ENCODE results near the gene SMAD3.

SMAD3 gene

DNA sequence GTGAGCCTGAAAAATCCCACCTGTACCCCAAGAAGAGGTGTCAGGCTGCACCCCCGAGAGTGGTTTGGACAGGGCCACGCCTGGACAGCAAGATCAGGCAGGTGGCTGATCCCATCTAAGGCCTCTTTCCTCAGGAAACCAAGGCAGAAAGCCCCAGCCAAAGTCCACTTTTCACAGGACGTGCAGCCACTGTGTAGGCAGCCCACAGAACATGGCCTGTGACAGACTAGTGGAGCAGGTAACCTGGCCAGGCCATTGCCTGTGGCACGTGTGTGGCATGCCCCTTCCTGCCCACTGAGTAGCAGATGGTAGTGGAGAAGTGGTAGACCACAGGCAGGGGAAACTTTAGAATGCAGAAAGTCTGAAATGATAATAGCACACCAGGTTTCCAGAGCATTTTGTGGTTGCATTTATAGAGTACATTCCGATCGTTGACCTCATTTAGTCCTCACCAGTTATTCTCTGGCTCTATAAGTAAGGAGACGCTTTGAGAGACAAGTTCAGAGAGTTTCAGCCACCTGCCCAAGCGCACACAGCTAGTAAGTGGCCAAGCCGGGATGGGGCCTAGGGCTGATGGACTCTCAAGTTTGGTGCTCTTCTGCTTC is 120.3 kb downstream of the SMAD3 start:
- no peak for DNase-seq

DNA sequence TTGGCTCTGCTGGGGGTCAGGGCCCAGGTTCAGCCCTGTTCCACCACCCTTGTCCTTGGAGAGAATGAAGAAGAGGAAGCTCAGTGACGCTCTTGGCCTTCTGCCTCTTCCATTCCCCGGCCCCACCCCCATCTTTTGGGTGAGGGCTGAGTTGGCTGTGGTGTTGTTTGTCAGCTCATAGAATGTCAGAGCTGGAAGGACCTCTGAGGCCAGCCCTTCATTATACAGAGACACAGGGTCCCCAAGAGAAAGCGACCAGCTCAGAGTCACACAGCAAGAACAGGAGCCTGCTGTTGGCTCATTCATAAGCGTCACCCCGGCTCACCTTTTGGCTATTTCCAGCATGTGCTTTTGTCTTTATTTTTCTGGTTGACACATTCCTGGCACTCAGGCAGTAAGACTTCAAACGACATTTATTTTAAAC is 120.8 kb downstream of the SMAD3 start:
- no peak for DNase-seq

DNA sequence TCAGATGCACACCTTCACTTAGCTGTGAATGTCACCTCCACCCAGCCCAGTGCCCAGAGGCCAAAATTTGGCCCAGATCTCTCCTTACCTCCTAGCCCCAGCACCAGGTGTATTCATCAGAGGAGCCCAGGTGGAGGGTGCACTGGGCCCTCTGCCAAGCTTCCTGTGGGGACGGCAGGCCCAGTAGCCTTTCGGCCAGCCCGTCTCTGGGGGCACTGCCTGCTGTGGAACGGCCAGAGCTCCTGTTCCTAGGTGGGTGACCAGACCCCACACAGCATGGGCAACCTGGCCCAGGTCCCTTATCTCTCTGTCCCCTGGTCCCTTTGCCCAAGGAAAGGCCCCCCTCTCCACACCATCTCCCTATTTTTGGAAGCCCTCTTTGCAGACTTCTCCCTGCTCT is 121.3 kb downstream of the SMAD3 start:
- no peak for DNase-seq

DNA sequence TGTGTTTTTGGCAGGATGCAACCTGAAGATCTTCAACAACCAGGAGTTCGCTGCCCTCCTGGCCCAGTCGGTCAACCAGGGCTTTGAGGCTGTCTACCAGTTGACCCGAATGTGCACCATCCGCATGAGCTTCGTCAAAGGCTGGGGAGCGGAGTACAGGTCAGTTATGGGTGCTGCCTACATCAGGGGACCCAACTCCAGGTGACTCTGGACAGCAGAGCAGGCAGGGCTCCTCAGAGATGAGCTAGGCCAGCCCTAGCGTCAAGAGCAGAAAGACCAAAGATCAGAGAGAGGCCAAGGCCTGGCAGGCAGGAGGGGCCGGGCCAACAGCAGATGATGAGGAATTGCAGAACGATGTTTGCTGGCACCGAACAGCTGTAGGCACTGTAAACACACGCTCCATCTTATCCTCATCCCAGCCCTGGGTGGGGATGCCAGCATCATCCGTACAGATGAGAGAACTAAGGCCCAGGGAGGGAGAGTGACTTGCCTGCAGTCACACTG is 122.0 kb downstream of the SMAD3 start:
- no peak for DNase-seq

DNA sequence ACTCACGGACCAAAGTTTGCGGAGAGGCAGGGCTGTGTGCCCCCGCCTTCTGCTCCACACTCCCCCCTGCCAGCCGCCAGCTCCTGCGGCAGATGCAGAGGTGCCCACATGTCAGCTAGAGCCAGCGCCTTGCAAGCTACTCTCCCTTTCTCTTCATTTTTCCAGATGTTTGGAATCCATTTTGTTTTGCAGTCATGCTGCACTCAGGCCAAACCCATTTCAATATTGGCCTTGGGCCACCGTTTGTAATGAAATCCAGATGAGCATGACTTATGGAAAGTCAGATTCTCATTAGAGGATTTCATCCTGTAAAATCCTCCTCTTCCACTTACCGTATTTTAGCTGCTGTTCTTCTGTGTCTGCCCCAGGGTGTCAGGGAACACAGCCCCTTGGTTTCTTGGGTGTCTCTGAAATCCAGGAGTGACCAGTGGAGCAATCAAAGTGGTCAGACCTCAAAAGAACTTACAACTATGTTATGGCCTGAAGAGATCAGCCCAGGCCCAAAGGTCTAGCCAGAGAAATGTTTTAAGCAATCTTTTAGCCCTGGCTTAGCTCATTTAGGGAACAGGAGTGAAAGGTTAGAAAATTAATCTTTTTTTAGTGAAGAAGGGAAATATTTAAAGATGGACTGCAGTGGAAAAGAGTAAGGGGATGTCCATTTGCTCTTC is 123.3 kb downstream of the SMAD3 start:
- no peak for DNase-seq

DNA sequence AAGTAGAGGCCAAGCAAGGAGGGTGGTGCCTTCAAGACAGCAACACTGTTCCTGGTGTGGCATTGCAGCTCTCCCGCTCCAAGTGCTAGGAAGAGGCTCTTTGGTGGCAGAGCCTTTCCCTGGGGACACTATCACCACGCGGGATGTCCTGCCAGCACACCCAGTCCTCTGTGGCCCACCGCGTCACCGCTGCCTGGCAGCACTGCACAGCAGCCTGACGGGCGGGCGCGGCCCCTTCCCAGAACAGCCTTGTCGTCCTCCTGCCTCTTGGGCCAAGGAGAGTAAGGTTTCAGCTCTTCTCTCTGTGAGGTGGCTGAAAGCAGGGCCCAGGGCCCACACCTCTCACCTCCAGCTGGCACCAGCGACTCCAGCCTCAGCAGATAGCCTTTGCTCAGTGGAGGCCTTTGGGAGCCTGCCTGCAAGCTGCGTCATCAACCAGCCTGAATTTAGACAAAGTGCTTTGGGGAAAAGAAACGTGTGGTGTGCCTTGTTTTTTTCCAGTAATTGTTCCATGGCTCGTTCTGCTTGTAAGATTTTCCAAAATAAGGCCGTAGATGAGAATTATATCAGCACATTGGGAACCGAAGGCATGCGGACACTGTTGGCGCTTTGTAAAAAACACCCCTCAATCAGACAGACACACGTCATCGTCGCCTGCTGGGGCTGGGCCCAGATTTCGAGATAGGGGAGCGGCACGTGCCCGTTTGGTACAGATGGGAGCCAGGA is 124.1 kb downstream of the SMAD3 start:
- no peak for DNase-seq

DNA sequence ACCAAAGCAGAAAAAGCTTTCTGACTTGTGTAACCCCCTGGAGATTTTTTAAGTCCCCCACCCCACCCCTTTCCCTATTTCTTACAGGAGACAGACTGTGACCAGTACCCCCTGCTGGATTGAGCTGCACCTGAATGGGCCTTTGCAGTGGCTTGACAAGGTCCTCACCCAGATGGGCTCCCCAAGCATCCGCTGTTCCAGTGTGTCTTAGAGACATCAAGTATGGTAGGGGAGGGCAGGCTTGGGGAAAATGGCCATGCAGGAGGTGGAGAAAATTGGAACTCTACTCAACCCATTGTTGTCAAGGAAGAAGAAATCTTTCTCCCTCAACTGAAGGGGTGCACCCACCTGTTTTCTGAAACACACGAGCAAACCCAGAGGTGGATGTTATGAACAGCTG is 124.9 kb downstream of the SMAD3 start:
- DNase-seq = no peak

DNA sequence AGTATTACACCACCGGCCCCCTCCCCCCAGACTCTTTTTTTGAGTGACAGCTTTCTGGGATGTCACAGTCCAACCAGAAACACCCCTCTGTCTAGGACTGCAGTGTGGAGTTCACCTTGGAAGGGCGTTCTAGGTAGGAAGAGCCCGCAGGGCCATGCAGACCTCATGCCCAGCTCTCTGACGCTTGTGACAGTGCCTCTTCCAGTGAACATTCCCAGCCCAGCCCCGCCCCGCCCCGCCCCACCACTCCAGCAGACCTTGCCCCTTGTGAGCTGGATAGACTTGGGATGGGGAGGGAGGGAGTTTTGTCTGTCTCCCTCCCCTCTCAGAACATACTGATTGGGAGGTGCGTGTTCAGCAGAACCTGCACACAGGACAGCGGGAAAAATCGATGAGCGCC is 125.4 kb downstream of the SMAD3 start:
- DNase-seq = no peak

DNA sequence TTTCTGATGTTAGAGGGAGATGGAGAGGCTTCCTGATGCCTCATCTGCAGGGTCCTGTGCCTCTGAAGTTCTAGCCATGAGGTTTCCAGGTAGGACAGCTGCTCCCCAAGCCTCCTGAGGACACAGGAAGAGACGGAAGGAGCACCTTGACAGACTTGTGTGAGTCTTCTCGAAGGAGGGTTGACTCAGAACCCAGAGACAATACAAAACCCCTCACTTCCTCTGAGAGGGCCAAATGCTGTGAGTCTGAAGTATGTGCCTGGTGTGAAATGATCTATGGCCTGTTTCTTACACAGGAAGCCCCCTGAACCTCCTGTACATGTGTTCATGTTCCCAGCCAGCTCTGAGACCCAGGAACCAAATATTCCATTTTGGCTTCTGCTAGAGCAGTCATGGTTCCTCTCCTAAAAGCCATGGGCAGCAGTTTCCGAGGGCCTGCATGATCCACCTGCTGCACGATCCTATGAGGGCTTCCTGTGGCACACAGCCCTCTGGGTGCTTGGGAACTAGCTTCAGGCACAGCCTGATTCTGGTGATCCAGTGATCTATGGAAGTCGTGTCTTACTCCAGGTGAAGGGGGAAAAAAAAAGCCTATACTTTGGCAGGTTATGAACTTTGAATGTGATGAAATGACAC is 126.9 kb downstream of the SMAD3 start:
- DNase-seq = no peak

DNA sequence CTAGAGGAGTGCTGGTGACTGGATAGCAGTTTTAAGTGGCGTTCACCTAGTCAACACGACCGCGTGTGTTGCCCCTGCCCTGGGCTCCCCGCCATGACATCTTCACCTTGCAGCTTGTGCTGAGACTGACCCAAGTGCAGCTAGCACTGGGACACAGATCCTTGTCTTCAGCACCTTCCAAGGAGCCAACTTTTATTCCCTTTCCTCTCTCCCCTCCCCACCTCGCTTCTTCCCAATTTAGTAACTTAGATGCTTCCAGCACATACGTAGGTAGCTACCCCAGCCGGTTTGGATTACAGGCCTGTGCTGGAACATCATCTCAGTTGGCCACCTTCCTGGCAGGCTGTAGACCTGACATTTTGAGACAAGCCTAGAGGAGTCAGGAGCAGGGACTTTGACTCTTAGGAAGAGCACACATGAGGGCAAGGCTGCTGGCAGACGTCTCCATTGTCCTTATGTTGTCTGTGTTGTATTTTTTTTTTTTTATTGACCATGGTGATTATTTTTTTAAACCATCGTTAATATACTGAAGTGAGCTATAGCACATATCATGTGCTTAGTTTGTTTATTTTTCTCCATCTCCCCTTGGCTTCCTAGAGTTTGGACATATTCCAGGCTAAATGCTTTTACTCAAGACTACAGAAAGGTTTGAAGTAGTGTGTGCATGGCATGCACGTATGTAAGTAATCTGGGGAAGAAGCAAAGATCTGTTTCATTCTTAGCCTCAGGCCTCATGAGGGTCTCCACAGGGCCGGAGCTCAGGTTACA is 128.0 kb downstream of the SMAD3 start:
- no peak for DNase-seq

DNA sequence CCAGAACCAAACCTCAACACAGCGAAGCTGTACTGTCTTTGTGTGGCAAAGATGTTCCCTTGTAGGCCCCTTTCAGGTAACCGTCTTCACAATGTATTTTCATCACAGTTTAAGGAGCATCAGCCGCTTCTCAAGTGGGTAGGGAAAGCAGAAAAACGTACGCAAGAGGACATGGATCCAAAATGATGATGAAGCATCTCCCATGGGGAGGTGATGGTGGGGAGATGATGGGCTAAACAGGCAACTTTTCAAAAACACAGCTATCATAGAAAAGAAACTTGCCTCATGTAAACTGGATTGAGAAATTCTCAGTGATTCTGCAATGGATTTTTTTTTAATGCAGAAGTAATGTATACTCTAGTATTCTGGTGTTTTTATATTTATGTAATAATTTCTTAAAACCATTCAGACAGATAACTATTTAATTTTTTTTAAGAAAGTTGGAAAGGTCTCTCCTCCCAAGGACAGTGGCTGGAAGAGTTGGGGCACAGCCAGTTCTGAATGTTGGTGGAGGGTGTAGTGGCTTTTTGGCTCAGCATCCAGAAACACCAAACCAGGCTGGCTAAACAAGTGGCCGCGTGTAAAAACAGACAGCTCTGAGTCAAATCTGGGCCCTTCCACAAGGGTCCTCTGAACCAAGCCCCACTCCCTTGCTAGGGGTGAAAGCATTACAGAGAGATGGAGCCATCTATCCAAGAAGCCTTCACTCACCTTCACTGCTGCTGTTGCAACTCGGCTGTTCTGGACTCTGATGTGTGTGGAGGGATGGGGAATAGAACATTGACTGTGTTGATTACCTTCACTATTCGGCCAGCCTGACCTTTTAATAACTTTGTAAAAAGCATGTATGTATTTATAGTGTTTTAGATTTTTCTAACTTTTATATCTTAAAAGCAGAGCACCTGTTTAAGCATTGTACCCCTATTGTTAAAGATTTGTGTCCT is 129.0 kb downstream of the SMAD3 start:
- no peak for DNase-seq

DNA sequence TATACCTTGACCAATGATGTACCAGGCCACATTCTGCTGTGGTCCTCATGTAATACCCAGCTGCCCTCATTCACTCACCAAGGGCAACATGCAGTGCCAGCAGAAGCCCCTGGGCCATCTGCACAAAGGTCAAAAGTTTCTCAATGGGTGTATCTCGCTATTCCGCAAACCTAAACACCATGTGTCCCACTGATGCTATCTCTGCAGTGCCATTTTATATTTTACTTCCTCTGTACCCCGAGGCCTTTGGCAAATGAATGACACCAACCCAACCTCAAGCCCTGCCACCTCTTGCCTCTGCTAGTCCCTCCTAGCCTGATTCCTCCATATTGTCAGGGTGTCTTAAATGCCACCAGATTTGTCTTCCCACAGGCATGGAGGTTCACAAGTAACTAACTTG is 129.9 kb downstream of the SMAD3 start:
- DNase-seq = no peak

DNA sequence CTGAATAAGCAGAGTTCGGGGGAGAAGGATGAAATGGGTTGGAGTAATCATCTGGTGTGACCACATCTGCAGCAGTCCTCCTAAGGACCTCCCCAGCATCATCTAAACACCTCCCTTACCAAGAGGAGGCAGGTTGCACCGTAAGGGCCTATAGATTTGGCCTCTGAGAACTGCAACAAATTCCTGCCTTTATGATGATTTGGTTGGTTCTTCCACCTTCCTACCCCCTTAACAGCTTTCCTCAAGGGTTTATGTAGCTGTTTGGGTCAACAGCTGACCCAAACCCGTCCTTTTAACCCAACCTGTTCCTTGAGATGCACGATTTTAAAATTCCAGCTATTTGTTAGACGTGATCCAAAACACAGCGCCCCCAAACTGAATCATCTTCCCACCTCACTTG is 130.8 kb downstream of the SMAD3 start:
- no peak for DNase-seq

DNA sequence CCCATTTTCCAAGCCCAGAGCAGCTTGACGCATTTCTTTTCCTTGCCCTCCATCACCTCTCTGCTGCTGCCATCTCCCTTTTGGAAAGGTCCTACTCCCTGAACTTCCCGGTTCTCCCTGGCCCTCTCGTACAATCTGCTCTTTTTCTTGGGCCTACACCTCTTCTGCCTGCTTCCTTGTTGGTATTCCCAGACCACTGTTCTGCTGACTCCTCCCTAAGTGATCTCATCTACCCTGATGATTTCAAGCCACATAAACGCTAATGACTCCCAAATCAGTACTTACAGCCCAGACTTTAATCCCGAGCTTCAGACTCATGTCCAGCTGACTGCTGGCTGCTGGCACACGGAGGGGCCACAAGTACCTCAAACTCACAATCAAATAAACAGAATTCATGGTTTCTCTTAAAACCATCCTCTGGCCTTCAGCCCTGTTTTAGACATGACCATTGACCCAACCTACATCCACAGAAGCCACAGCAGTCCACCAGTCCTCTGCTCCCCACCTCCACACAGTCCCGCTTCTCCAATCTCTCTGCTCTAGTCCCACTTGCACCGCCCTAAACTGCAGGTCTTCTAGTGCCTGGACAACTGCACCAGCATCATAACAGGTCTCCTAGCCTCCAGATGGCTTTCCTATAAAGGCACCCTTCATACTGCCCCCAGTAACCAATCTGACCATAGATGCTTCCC is 131.4 kb downstream of the SMAD3 start:
- no peak for DNase-seq

DNA sequence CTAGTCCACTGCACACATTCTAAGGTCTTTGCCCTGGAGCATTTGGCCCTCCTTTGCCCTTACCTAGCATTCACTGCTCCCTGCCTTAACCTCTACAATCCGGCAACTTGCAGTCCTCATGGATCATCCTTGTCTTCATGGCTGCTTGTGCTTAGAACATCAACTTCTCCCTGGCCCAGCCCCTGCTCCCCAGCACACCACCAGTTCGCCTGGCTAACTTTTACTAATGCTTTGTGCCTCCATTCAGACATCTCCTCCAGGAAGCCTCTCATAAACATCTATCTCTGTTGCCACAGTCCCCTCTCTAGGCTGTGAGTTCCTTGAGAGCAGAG is 131.9 kb downstream of the SMAD3 start:
- no peak for DNase-seq

DNA sequence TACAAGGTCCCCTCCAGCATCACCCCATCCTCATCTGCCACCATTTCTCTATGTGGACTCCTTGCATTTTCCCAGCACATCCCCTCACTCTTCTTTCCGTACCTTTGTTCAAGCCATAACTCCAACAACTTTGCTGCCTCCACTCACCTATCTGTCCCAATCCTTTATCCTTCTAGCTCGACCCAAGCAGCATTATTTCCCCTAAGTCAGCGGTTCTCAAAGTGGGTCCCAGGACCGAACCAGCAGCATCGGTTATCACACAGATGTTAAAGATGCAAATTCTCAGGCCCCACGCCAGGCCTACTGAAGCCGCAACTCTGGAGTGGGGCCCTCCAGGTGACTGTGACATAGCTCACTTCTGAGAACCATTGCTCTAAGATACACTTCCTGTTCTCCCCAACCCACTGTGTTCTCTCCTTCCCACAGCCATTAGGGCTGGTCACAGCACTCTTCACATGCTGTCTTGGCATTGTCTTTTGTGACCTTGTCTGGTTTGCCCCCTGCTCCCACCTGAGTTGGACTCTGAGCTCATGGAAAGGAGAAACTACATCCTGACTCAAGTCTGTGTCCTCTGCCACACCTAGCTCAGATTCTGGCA is 132.9 kb downstream of the SMAD3 start:
- no peak for DNase-seq

DNA sequence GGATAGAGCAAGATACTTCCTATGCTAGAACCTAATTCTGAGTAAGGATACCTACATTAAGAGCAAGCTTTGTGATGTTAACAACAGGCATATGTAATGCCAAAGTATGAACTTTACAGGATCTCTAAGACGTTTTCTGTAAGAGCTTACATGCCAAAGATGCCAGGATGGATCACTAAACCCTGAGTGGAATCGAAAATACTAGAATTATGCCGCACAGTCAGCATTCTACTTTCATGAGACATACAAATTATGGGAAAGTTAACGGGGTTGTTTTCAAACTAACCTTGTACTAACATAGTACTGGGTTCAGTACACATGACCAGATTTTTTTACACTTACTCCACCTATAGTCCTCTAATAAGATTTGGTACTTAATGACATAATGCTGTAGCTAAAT is 134.0 kb downstream of the SMAD3 start:
- no peak for DNase-seq

DNA sequence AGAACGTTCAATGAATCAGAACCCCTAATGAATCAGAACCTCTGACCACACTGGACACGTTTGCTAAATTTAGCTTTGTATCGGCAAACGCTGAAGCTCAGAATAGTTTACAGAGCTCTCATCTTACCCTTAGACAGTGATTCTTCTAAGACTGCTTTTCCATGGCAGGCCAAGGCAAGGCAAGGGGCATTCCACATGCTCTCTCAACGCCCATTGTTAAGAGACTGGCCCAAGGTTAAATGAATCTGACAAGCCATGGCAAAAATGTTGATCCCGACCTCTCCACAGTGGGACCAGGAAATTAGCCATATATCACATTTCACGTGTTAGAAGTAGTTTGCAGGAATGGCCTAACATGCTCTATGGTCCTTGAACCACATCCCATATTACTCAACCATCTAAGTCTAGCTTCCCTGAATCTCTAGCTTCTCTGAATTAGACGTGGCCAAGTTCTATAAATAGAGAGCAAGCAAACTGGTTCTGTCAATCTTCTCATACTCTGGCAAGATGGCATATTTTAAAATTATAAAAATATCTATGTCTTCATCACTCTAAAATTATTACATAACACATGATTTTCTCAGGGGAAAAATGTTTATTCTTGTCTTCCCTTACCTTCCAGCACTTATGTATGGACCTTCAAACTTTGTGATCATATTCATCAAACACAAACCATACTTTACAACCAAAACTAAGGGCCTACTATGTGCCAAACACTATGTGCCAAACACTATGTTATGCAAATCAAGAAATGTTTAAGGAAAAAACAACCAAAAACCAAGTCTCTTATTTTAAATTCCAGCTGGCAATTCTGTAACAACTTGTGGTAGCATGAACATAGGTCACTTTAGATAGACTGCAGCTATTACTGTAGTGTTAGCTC is 134.7 kb downstream of the SMAD3 start:
- no peak for DNase-seq

DNA sequence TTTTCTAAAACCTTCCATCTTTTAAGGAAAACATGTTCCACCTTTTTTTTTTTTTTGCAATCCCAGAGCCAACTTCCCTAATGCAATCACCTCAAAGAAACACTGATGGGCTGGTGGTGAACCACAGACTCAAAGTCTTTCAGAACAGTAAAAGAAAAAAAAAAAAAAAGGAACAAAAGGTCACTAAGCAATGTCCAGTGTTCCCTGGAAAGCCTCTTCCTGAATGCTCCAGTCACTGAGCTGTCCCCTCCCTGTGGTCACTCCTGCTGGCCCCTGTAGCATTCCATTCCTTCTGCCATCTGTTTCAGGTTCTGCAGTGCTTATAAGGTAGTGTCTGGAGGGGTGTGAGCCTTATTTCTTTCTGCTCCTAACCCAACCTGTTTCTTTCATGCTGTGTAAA is 135.7 kb downstream of the SMAD3 start:
- DNase-seq = no peak

DNA sequence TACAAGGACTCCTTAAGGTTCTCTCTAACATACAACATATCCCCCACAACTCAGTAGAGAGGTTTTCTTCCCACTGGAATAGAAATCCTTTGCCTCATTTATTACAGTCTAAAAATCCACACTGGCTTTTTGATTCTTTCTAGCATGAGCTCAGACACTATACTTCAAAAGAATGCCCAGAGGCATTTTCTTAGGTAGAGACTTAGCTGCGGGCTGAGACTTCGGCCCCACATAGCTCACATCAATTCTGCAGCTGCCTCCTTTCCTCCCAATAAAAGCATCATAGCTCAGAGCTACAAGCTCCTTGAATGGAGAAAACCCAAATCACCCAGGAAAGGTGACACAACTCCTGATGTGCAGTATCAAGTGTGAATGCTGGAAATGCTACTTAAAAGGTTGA is 136.7 kb downstream of the SMAD3 start:
- DNase-seq = no peak
